Suprapubic skin (tissue), 3 donors: ENCODE measurements around the gene GON4L.
"Not testable (repeated sequence)": the region's sequence is repeated elsewhere in the genome, so short reads cannot be mapped to it uniquely, and the experiment has no call there.

Experiments used
- CTCF ChIP-seq, 2 donors: fragments of 200-600 bp in 1 of 2; fragments of 450-650 bp in 1 of 2; sonication (generic) in 1 of 2; IDR thresholded peaks; one replicate each; pipeline ENCODE4 v1.5.1; 2016 to 2019; ENCODE audit warnings: antibody characterized with exemption in 2 of 2, mild to moderate bottlenecking in 1 of 2, moderate library complexity in 1 of 2
- POLR2AphosphoS5 ChIP-seq, 3 donors: sonication (generic); formaldehyde crosslinking; IDR thresholded peaks; one replicate each; pipeline ENCODE4 v1.6.1; 2017; ENCODE audit warnings: antibody characterized with exemption in 3 of 3

GRCh38 chr1:155895617-155896016, 38.6 kb upstream of the GON4L start:
- TF ChIP-seq CTCF, POLR2AphosphoS5 (IDR thresholded peaks at IDR 0.05): not testable (repeated sequence)
